ENCODE data around the gene NUDT21.
"Not testable (repeated sequence)": the region's sequence is repeated elsewhere in the genome, so short reads cannot be mapped to it uniquely, and the experiment has no call there.

NUDT21 gene

GRCh38 chr16:56384074-56384721 is 66.9 kb downstream of the NUDT21 start:
- no peaks in the 10 kb centered on the region for H3K4me1 ChIP-seq (ENCODE audit: control insufficient read depth in 2 of 2, insufficient read depth in 2 of 2, low read length in 2 of 2)
- no peak overlapping the region for H3K9ac ChIP-seq (ENCODE audit: low read depth in 1 of 2, low read length in 2 of 2)
- H3K27me3 ChIP-seq (ENCODE audit: control insufficient read depth in 2 of 2, insufficient read depth in 2 of 2, low read length in 2 of 2): no peaks in the 10 kb centered on the region
- peaks cover 0 to 3% of the 10 kb centered on the region in 2 donors for H3K9me3 ChIP-seq (ENCODE audit: control insufficient read depth in 2 of 2, low read length in 2 of 2)
- H3K27ac ChIP-seq (ENCODE audit: low read depth in 2 of 2, low read length in 2 of 2): no peak overlapping the region
- H3K4me3 ChIP-seq (ENCODE audit: low read length in 2 of 2): no peak overlapping the region
- H3K36me3 ChIP-seq (ENCODE audit: control insufficient read depth in 2 of 2, insufficient read depth in 2 of 2, low read length in 2 of 2): peaks cover 52 to 56% of the 10 kb centered on the region in 2 donors

- Histone ChIP-seq H3K9ac (ENCODE audit: low read depth in 1 of 2, low read length in 2 of 2) (no peak overlapping the region), H3K4me3 (ENCODE audit: low read length in 2 of 2) (no peak overlapping the region), H3K27me3 (ENCODE audit: control insufficient read depth in 2 of 2, insufficient read depth in 2 of 2, low read length in 2 of 2) (no peaks in the 10 kb centered on the region), H3K36me3 (ENCODE audit: control insufficient read depth in 2 of 2, insufficient read depth in 2 of 2, low read length in 2 of 2) (peaks cover 43 to 47% of the 10 kb centered on the region in 2 donors), H3K27ac (ENCODE audit: low read depth in 2 of 2, low read length in 2 of 2) (no peak overlapping the region), H3K4me1 (ENCODE audit: control insufficient read depth in 2 of 2, insufficient read depth in 2 of 2, low read length in 2 of 2) (no peaks in the 10 kb centered on the region), H3K9me3 (ENCODE audit: control insufficient read depth in 2 of 2, low read length in 2 of 2) (peaks cover 0 to 3% of the 10 kb centered on the region in 2 donors)
Measured at GRCh38 chr16:56382901-56383355, 68.2 kb downstream of the NUDT21 start.

- peaks cover 42 to 44% of the 10 kb centered on the region in 2 donors for H3K36me3 ChIP-seq (ENCODE audit: control insufficient read depth in 2 of 2, insufficient read depth in 2 of 2, low read length in 2 of 2)
- H3K27me3 ChIP-seq (ENCODE audit: control insufficient read depth in 2 of 2, insufficient read depth in 2 of 2, low read length in 2 of 2): no peaks in the 10 kb centered on the region
- no peak overlapping the region for H3K27ac ChIP-seq (ENCODE audit: low read depth in 2 of 2, low read length in 2 of 2)
- H3K9ac ChIP-seq (ENCODE audit: low read depth in 1 of 2, low read length in 2 of 2): no peak overlapping the region
- H3K4me3 ChIP-seq (ENCODE audit: low read length in 2 of 2): no peak overlapping the region
- H3K9me3 ChIP-seq (ENCODE audit: control insufficient read depth in 2 of 2, low read length in 2 of 2): peaks cover 0 to 3% of the 10 kb centered on the region in 2 donors
- no peaks in the 10 kb centered on the region for H3K4me1 ChIP-seq (ENCODE audit: control insufficient read depth in 2 of 2, insufficient read depth in 2 of 2, low read length in 2 of 2)
Measured at GRCh38 chr16:56382459-56382858, 68.7 kb downstream of the NUDT21 start.

GRCh38 chr16:56380778-56381485 is 70.2 kb downstream of the NUDT21 start:
- peaks cover 34 to 40% of the 10 kb centered on the region in 2 donors for H3K36me3 ChIP-seq (ENCODE audit: control insufficient read depth in 2 of 2, insufficient read depth in 2 of 2, low read length in 2 of 2)

More at GRCh38 chr16:56380778-56381485, 70.2 kb downstream of the NUDT21 start:
- H3K4me3 ChIP-seq (ENCODE audit: low read length in 2 of 2); H3K27ac ChIP-seq (ENCODE audit: low read depth in 2 of 2, low read length in 2 of 2); H3K9me3 ChIP-seq (ENCODE audit: control insufficient read depth in 2 of 2, low read length in 2 of 2); H3K27me3 ChIP-seq (ENCODE audit: control insufficient read depth in 2 of 2, insufficient read depth in 2 of 2, low read length in 2 of 2); H3K4me1 ChIP-seq (ENCODE audit: control insufficient read depth in 2 of 2, insufficient read depth in 2 of 2, low read length in 2 of 2); H3K9ac ChIP-seq (ENCODE audit: low read depth in 1 of 2, low read length in 2 of 2): not testable (repeated sequence)

Data from mucosa of rectum (tissue), 2 donors.